Stomach (tissue), 4 donors: ENCODE results near the gene DNAAF1.

Experiments
- POLR2A ChIP-seq, 4 donors: fragments of 450-650 bp; IDR thresholded peaks; one replicate each; pipeline ENCODE4 v1.6.1; 2016; ENCODE audit warnings: antibody characterized with exemption in 4 of 4, control low read depth in 2 of 4, mild to moderate bottlenecking in 1 of 4, moderate library complexity in 1 of 4
- POLR2AphosphoS5 ChIP-seq, 3 donors: sonication (generic); formaldehyde crosslinking; IDR thresholded peaks; one replicate each; pipeline ENCODE4 v1.6.1; 2016; ENCODE audit warnings: antibody characterized with exemption in 3 of 3
- TF ChIP-seq, protein P1 (sequence below), 7 experiments: fragments of 450-650 bp in 4 of 7; fragments of 200-600 bp in 3 of 7; sonication (generic) in 3 of 7; IDR thresholded peaks; one replicate each; pipeline ENCODE4 v1.5.1; 2016 to 2019; ENCODE audit warnings: antibody characterized with exemption in 7 of 7, control low read depth in 2 of 7, mild to moderate bottlenecking in 1 of 7

DNA sequence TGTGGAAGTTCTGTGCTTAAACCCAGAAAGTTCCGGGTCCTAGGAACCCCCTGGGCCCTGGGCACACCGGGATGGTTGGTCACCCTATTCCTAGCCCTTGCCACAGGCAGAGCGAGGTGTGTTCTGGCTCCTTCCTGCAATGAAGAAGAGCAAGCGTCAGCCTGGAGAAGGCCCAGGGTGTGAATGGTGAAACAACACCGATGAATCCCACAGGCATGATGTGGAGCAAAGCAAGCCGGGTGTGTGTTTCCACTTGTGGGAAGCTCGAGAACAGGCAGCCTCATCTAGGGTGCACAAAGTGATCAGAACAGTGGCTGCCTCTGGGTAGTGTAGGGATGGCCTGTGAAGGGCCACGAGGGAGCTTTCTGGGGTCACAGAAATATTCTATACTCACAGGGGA lies 80.9 kb downstream of the DNAAF1 start:
- TF ChIP-seq POLR2AphosphoS5 (IDR thresholded peaks at IDR 0.05) (no peak), POLR2A (IDR thresholded peaks at IDR 0.05) (no peak)
- TF ChIP-seq, protein P1, sequence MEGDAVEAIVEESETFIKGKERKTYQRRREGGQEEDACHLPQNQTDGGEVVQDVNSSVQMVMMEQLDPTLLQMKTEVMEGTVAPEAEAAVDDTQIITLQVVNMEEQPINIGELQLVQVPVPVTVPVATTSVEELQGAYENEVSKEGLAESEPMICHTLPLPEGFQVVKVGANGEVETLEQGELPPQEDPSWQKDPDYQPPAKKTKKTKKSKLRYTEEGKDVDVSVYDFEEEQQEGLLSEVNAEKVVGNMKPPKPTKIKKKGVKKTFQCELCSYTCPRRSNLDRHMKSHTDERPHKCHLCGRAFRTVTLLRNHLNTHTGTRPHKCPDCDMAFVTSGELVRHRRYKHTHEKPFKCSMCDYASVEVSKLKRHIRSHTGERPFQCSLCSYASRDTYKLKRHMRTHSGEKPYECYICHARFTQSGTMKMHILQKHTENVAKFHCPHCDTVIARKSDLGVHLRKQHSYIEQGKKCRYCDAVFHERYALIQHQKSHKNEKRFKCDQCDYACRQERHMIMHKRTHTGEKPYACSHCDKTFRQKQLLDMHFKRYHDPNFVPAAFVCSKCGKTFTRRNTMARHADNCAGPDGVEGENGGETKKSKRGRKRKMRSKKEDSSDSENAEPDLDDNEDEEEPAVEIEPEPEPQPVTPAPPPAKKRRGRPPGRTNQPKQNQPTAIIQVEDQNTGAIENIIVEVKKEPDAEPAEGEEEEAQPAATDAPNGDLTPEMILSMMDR (IDR thresholded peaks at IDR 0.05): no peak
